Left cardiac atrium (tissue), 4 donors: ENCODE data around the gene DERA. TPM values are rescaled to one million over a fixed set of nuclear protein-coding genes. Genes with fewer than 3 reads are reported as not detected.
"Not testable (repeated sequence)": the region's sequence is repeated elsewhere in the genome, so short reads cannot be mapped to it uniquely, and the experiment has no call there.

Source experiments
- ATAC-seq, 2 donors: fragments of 200-7000 bp; cut with Tn5 transposase; one replicate each; pipeline ENCODE4 v1.9.1; 2020; ENCODE audit warnings: mild to moderate bottlenecking in 2 of 2, moderate library complexity in 2 of 2
- DNase-seq: peaks from one replicate; pipeline ENCODE4 v3.0.0-alpha.2; 2020
- intact Hi-C, 2 donors: fragments of 100-400 bp; cut with DNase I; formaldehyde crosslinking; loops; one replicate each; pipeline versions ENCODE4 v1.14.1 to v1.15.1; 2022 to 2023
- total RNA-seq, 2 donors: library from RNA; stranded (reverse); fragmentation: NEBNext Ultra II Directional; extraction: Animal tissue kit (Norgen Biotek cat#: 25700); gene quantifications; one replicate each; pipeline ENCODE4 v1.2.1, GENCODE V29; 2021
- donor health status: DM: no; HTN: yes; CAD: no.
- donor health status: DM: no; HTN: yes; CAD: no; lungs with severe emphysema.
- donor health status: DM: yes; HTN: yes; CAD: no.
- donor health status: Dilated cardiomyopathy.

The DERA gene
- total RNA-seq, 2 donors from 2014 or later: 15.7 to 21.0 TPM

DNA sequence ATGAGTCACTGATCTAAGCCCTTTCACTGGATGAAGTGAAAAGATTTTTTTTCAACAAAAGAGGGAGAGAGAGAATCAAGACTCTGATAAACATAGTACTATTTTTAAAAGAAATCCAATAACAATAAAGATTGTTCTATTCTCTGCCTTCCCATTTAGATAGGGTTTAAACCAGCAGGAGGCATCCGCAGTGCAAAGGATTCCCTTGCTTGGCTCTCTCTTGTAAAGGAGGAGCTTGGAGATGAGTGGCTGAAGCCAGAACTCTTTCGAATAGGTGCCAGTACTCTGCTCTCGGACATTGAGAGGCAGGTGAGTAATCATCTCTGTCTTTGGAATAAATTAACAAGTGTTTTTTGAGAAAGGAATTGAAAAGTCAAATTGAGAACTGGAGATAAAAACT lies 124.9 kb downstream of the DERA start:
- intact Hi-C loops: no loop called here
- DNase-seq (no peak), ATAC-seq (no peak)

DNA sequence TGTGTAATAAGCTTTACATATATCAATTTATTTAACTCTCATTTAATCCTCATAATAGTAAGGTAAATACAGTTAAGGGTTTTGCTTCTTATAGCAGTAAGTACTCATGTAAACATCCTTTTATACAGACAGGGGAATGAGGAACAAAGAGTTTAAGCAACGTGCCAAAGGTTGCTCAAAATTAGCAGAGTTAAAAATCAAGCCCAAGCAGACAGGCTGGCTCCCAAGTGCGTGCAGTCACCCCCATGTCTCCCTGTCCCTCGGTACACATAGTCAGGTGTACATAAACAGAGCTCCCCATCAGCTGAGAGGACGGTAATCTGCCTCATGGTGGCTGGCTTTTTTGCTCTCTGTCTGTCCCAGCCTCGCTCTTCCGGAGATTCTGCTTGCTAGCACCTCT lies 126.4 kb downstream of the DERA start:
- no peak for DNase-seq
- ATAC-seq: no peak
- intact Hi-C loops: no loop called here

DNA sequence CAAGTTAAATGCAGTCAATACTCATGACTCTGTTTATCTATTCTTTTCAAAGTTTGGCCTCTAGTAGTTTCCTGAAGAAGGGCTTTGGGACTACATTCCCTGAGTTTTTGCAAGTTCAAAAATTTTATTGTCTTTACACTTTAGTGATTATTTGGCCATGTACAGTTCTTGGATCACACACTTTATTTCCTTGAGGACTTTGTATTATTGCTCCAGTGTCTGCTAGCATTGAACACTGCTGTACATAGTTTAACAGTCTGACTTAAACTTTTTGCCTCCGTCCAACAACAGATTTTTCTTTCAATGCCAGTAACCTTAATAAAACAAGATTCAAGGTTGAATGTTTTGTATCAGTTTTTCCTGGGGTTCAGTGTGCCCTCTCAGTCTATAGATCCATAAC lies 132.3 kb downstream of the DERA start:
- DNase-seq: no peak
- intact Hi-C loops: no loop called here
- no peak for ATAC-seq

DNA sequence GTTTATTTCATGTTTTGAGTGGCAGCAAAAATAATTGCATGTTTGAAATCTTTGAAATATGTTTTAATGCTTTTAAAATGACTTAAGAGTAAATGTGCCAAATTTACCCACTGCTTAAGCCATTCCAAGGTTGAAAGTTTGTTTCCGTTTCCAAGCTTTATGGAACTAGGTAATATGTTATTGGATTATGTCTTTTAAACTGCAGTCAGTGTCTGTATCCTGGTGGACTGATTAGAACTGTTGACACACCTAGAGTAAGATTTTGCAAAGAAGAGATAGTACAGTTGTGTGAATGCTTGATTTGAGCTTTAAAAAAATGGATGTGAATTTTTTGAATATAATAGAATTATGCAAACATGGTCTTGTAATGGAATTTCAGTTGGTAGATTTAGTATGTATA lies 135.1 kb downstream of the DERA start:
- no peak for ATAC-seq
- intact Hi-C loops: no loop called here
- no peak for DNase-seq

DNA sequence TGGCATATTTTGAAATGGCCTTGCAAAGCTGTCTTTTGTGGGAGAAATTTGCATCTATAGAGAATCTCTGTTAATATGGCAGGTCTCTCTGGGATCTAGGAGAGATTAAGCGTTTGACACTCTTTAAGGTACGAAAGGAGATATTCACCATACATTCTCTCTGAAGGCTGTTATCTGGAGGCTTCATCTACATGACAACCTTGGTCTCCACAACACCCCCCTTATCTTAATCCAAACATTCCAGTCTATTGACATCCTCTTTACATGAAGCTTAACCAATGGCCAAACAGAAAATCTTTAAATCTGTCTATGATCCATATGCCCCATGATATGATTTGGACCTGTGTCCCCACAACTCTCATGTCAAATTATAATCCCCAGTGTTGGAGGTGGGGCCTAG lies 137.4 kb downstream of the DERA start:
- intact Hi-C loops: no loop called here
- DNase-seq: no peak
- no peak for ATAC-seq

DNA sequence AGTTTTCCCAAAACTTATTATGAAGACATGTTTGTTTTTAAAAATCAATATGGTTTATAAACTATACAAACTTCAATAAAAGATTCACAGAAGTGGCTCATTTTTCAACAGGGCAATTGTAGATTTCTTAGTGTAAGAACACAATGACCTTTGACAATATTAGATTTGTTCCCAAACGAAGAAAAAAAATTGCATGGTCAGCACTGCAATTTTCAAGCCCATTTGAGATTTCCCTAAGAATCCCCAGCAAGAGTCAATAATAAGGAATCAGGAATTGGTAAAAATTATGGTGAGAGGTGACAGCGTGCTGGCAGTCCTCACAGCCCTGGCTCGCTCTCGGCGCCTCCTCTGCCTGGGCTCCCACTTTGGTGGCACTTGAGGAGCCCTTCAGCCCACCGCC lies 145.8 kb downstream of the DERA start:
- intact Hi-C loops: no loop called here
- ATAC-seq (no peak), DNase-seq (no peak)

DNA sequence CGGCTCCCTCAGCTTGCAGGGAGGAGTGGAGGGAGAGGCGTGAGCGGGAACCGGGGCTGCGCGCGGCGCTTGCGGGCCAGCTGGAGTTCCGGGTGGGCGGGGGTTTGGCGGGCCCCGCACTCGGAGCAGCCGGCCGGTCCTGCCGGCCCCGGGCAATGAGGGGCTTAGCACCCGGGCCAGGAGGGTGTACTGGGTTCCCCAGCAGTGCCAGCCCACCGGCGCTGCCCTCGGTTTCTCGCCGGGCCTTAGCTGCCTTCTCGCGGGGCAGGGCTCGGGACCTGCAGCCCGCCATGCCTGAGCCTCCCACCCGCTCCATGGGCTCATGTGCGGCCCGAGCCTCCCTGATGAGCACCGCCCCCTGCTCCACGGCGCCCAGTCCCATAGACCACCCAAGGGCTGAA lies 146.2 kb downstream of the DERA start:
- intact Hi-C loops, DNase-seq, ATAC-seq: not testable (repeated sequence)

DNA sequence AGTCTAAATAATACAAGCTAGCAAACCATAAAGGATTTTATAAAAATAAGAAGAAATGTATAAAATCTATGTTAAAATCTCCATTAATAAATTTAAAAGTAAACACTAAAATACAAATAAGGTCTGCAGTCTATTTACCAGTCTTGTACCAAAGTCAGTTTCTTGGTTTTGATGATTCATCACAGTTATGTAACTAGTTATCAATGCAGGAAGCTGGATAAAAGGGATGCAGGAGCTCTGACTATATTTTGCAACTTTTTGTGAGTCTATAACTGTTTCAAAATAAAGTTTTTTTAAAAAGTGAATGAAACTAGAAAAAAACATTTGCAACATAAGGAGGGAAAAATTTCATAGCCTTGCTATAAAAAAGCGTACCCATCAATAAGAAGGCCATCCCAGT lies 151.5 kb downstream of the DERA start:
- intact Hi-C loops: no loop called here
- ATAC-seq (peak in 1 of 2 donors; percentile 48), DNase-seq (no peak)

DNA sequence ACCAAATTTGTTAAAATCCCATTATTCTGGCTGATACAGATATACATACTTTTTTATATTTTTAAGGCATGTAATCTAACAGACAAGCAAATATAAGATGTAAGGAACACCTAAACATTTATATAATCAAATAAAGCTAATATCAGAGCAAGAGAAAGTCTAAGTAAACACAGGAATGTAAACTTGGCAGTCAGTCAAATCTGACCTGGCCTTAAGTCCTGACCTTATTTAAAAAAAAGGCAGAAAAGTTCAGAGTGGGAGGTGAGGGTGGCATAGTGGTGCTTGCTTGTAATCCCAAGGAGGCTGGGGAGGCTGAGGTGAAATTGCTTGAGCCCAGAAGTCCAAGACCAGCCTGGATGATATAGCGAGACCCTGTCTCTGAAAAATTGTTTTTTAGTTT lies 152.6 kb downstream of the DERA start:
- intact Hi-C loops: no loop called here
- no peak for ATAC-seq
- no peak for DNase-seq

DNA sequence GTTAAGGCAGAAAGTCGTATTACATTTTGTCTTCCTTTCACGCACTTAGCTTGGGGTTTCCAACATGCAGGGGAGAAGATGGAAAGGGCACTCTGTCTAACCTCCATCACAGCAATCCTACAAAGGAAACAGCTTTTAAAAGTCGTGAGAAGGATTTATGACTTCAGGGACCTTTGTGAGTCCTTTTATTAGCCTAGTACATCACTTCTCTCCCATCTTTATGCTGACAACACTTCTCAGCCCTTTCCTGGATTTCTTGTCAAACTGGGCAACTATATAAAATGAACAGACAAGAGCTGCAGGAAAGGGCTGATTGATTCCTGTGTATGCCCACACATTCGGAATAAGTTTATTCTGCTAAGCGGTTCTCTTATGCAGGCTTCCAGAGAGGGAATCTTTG lies 159.0 kb downstream of the DERA start:
- ATAC-seq: no peak
- DNase-seq: no peak
- intact Hi-C loops: no loop called here

DNA sequence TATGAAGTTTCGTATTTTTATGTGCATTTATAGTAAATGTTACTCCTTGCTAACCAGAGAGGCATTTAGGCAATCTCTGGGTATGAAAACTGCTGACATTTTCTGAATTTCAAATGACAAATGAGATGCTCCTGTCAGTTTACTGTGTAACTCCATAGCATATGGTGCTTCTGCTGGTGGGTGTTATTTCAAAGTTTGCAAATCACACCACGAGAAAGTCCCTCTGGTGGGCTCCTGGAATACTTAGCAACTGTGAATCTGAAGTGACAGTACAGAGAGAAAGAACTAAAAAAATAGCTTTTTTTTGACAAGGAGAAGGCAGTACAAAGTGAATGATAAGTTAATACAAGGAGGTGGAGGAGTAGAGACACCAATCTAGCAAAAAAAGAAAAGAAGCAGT lies 161.5 kb downstream of the DERA start:
- ATAC-seq (no peak), DNase-seq (no peak)
- intact Hi-C loops: no loop called here

DNA sequence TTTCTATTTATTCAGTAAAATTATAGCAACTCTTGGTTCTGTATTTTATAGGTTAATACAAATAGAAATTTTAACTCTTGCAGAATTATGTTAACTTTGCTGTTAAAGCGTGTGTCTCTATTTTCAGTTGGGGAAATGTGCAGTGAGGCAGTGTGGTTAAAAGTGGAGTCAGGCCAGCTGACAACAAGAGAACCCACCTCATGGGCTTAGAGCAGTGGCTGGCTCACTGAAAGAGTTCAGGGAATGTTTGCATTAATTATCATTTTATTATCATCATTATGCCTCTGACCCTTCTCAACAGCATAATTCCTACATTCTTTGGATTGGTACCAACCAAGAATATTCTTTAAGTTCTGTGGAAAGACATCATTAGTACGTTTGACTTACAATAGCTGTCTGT lies 163.8 kb downstream of the DERA start:
- DNase-seq (no peak), ATAC-seq (no peak)
- intact Hi-C loops: no loop called here

DNA sequence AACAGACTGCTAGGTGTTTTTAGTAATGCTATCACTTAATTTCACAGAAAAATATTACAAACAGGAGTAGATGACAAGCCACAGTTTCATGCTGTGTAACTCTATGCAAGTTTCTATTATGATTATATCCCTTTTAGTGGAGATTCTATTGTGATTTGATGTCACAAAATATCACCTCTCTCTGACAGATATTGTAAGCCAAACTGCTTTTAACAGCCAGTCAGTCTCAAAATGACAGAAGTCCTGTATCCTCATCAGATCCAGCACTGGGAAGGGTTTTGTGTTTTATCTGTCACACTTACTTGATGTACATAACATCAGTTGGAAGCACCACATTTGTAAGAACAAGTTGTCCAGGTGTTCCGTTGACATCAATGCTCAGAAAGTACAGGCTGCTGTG lies 164.8 kb downstream of the DERA start:
- no peak for ATAC-seq
- intact Hi-C loops: no loop called here
- no peak for DNase-seq

DNA sequence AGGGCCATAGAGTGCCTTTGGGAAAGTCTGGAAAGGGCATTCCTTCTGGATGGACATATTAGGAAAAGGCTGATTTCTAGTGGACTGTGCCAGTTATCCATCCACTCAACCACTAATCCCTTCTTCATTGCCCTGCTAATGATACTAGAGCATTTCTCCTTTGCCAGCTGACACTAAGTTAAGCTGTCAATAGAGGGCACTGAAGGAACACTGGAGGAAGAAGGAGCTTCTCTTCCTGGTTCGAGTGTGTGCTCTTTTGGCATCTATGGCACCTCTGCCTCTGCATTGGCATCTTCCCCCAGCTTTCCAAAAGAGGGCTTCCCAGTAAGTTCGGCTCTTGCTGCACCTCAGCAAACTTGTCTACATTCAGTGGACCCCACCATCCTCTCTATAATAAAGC lies 165.4 kb downstream of the DERA start:
- ATAC-seq (no peak), DNase-seq (no peak)
- intact Hi-C loops: no loop called here

DNA sequence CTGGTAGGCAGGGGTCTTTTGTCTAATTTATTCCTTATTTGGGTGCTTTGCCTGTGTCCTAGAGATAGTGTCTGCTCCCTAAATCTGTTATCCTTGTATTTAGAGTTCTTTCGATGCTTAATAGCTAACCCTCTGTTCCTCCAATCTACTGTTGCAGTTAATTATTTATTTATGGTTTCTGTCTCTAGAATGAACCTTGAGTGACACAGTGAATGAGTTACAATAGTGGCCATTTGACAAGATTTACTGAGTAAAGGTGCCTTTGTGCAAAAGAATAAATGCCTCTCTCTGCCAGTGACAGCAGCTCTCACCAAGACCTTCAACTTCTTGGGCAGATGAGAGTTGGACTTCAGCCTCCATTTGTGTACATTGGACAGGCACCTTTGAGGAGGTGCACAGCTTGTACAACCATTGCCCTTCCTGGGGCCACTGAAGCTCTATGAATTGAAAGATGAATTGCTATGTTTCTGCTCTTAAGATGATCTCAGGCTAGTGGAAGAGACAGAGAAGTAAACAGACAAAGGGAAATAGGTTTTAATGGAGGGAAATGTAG lies 165.9 kb downstream of the DERA start:
- DNase-seq: no peak
- intact Hi-C loops: no loop called here
- no peak for ATAC-seq

DNA sequence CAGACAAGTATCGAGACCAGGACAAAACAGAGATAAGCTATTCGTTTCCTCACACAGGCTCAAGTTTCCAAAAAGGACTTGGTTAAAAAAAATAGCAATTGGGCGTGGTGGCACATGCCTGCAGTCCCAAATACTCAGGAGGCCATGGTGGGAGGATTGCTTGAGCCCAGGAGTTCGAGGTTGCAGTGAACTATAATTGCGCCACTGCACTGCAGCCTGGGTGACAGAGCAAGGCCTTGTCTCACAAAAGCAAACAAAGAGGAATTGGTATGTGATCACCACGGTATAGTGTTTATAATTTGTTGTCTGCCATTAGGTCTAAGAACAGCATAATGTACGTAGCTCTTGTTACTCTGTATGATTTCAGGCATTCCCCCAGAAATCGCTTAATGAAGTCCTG lies 175.3 kb downstream of the DERA start:
- intact Hi-C loops: no loop called here

DNA sequence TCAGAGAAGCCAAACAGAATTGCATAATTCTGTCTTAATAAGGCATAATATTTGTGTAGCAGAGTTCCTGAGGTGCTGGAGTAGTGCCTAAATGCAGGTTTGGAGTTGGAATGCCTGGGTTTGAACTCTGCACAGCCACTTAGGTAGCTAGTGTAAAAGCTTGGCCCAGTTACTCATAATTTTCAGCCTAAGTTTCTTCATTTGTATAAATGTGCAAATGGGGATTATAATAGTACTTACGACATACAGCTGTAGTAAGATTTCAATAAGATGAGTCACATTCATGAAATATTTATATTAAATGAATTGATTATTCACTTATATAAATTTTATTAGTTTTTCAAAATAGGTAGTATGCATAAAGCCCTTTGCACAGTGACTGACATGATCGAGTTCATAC lies 175.8 kb downstream of the DERA start:
- ATAC-seq: no peak
- intact Hi-C loops: no loop called here
- no peak for DNase-seq

More for the DNA sequence above, 175.3 kb downstream of the DERA start:
- ATAC-seq (no peak), DNase-seq (no peak)

Other genes with a start within 250 kb of the DERA start
- 10 to 100 TPM; 46.0 to 46.9 TPM for gene EPS8, start 121.9 kb upstream of the DERA start, total RNA-seq
- 100 to 1,000 TPM in 1 of 2 donors, 10 to 100 TPM in 1; 96.4 to 128 TPM for gene STRAP, start 28.9 kb upstream of the DERA start, total RNA-seq